NCI-H2196 treated with DMSO at 0.1 percent for 48 hours (cell line): ENCODE results near the gene AKR1C1.
"Not testable (repeated sequence)": the region's sequence is repeated elsewhere in the genome, so short reads cannot be mapped to it uniquely, and the experiment has no call there.

Experiments
- DNase-seq: peaks from one replicate; lab custom pipeline; 2025; ENCODE audit not compliant: unreplicated experiment; lab: John Stamatoyannopoulos, UW

Gene AKR1C1

GRCh38 chr10:4947039-4947634, 16.1 kb upstream of the AKR1C1 start:
- DNase-seq = no peak

- no peak for DNase-seq
These were observed 15.3 kb upstream of the AKR1C1 start for GRCh38 chr10:4947635-4948596.

- DNase-seq = not testable (repeated sequence)
These were observed 11.6 kb upstream of the AKR1C1 start for GRCh38 chr10:4951512-4952162.

- no peak for DNase-seq
These were observed 9.8 kb upstream of the AKR1C1 start for GRCh38 chr10:4953405-4953804.

- not testable (repeated sequence) for DNase-seq
These were observed 7.1 kb upstream of the AKR1C1 start for GRCh38 chr10:4956088-4956487.

- not testable (repeated sequence) for DNase-seq
These were observed 6.1 kb upstream of the AKR1C1 start for GRCh38 chr10:4956955-4957645.

- not testable (repeated sequence) for DNase-seq
These were observed 1.7 kb upstream of the AKR1C1 start for GRCh38 chr10:4961558-4961957.

- not testable (repeated sequence) for DNase-seq
These were observed 907 bp upstream of the AKR1C1 start for GRCh38 chr10:4962308-4962707.

- DNase-seq = not testable (repeated sequence)
These were observed 570 bp downstream of the AKR1C1 start for GRCh38 chr10:4963815-4964154.

- DNase-seq = not testable (repeated sequence)
These were observed 2.5 kb downstream of the AKR1C1 start for GRCh38 chr10:4965763-4966162.

GRCh38 chr10:4967189-4967588, 4.0 kb downstream of the AKR1C1 start:
- not testable (repeated sequence) for DNase-seq

GRCh38 chr10:4969289-4969688, 6.1 kb downstream of the AKR1C1 start:
- not testable (repeated sequence) for DNase-seq

- DNase-seq = not testable (repeated sequence)
These were observed 7.1 kb downstream of the AKR1C1 start for GRCh38 chr10:4970362-4970761.

GRCh38 chr10:4972369-4973142, 9.3 kb downstream of the AKR1C1 start:
- not testable (repeated sequence) for DNase-seq

- DNase-seq = not testable (repeated sequence)
These were observed 10.1 kb downstream of the AKR1C1 start for GRCh38 chr10:4973294-4973693.

GRCh38 chr10:4974400-4974799, 11.2 kb downstream of the AKR1C1 start:
- not testable (repeated sequence) for DNase-seq

- no peak for DNase-seq
These were observed 13.8 kb downstream of the AKR1C1 start for GRCh38 chr10:4977025-4977424.

- DNase-seq = no peak
These were observed 15.7 kb downstream of the AKR1C1 start for GRCh38 chr10:4978870-4979269.

GRCh38 chr10:4980793-4981192, 17.6 kb downstream of the AKR1C1 start:
- no peak for DNase-seq

- DNase-seq = no peak
These were observed 18.7 kb downstream of the AKR1C1 start for GRCh38 chr10:4981722-4982471.
